ENCODE measurements around the gene TFPT. TPM values are rescaled to one million over a fixed set of nuclear protein-coding genes. Genes with fewer than 3 reads are reported as not detected.

TFPT gene
- total and polyA plus RNA-seq, 7 donors = 11.0 to 38.3 (median 22.9) TPM

DNA sequence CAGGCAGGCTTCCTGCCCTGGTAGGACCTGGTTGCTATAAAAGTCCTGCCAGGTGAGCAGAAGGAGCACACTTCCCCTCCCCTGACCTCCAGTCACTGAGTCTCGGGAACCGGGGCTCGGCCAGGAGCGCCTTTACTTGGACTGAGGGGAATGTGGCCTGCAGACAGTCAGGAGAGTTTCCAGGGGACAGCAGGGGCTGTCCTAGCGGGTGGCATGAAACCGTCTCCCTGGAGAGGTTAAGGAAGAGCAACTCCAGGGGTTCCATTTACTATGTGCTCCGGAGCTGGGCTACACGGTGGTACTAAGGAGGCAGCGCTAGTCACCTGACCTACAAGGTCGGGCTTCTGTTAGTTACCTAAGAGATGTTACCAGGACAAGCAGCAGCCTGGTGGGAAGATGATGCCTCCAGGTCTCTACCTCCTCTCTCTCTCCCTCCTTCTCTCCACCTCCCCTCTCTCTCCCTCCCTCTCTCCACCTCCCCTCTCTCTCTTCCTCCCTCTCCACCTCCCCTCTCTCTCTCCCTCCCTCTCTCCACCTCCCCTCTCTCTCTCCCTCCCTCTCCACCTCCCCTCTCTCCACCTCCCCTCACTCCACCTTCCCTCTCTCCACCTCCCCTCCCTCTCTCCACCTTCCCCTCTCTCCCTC, 18.0 kb upstream of the TFPT start:
- peaks cover 10% of the 10 kb centered on the region for H3K4me1 ChIP-seq
- H3K9me3 ChIP-seq = no peaks in the 10 kb centered on the region
- TF ChIP-seq, protein P1, sequence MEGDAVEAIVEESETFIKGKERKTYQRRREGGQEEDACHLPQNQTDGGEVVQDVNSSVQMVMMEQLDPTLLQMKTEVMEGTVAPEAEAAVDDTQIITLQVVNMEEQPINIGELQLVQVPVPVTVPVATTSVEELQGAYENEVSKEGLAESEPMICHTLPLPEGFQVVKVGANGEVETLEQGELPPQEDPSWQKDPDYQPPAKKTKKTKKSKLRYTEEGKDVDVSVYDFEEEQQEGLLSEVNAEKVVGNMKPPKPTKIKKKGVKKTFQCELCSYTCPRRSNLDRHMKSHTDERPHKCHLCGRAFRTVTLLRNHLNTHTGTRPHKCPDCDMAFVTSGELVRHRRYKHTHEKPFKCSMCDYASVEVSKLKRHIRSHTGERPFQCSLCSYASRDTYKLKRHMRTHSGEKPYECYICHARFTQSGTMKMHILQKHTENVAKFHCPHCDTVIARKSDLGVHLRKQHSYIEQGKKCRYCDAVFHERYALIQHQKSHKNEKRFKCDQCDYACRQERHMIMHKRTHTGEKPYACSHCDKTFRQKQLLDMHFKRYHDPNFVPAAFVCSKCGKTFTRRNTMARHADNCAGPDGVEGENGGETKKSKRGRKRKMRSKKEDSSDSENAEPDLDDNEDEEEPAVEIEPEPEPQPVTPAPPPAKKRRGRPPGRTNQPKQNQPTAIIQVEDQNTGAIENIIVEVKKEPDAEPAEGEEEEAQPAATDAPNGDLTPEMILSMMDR (IDR thresholded peaks at IDR 0.05) = no peak
- H3K27me3 ChIP-seq (ENCODE audit: insufficient read depth in 3 of 3, low read length in 2 of 3) = no peaks in the 10 kb centered on the region
- no peak overlapping the region for H3K4me3 ChIP-seq
- ATAC-seq (no peak), DNase-seq (no peak)
- 75 to 82% (median 76%) methylated on average over 10 of the region's 10 CpGs for WGBS, 3 donors
- peaks cover 2 to 45% of the 10 kb centered on the region in 2 donors for H3K36me3 ChIP-seq (ENCODE audit: insufficient read depth in 1 of 2, low read depth in 1 of 2)
- H3K27ac ChIP-seq = no peak overlapping the region
- intact Hi-C loops (cut with DNase I) = no loop called here

DNA sequence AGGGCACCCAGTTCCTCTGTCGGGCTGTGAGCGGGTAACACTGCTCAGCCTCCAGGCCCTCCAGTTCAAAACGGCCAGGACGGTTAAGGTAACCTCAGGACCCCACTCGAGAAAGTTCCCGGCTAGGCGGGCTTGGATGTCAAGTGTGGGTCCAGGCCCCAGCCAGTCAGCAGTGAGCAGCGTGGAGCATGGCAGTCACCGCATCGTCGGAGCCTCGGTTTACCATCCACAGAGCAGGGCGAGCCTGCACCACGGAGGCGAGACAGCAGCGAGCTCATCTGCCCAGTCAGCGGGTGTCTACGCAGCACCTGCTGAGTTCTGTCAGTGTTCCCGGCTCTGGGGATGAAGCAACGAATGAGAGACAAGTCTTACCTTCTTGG, 14.2 kb upstream of the TFPT start:
- Histone ChIP-seq H3K27me3 (ENCODE audit: insufficient read depth in 3 of 3, low read length in 2 of 3) (no peaks in the 10 kb centered on the region), H3K4me1 (no peaks in the 10 kb centered on the region), H3K4me3 (no peak overlapping the region), H3K27ac (no peak overlapping the region), H3K36me3 (ENCODE audit: insufficient read depth in 1 of 2, low read depth in 1 of 2) (peaks cover 2 to 82% of the 10 kb centered on the region in 2 donors), H3K9me3 (no peaks in the 10 kb centered on the region)
- TF ChIP-seq, protein P1 (IDR thresholded peaks at IDR 0.05) = no peak
- DNase-seq (no peak), ATAC-seq (no peak)
- intact Hi-C loops (cut with DNase I) = no loop called here
- WGBS, 3 donors = 95 to 96% (median 95%) methylated on average over 16 to 20 of the region's 20 CpGs

DNA sequence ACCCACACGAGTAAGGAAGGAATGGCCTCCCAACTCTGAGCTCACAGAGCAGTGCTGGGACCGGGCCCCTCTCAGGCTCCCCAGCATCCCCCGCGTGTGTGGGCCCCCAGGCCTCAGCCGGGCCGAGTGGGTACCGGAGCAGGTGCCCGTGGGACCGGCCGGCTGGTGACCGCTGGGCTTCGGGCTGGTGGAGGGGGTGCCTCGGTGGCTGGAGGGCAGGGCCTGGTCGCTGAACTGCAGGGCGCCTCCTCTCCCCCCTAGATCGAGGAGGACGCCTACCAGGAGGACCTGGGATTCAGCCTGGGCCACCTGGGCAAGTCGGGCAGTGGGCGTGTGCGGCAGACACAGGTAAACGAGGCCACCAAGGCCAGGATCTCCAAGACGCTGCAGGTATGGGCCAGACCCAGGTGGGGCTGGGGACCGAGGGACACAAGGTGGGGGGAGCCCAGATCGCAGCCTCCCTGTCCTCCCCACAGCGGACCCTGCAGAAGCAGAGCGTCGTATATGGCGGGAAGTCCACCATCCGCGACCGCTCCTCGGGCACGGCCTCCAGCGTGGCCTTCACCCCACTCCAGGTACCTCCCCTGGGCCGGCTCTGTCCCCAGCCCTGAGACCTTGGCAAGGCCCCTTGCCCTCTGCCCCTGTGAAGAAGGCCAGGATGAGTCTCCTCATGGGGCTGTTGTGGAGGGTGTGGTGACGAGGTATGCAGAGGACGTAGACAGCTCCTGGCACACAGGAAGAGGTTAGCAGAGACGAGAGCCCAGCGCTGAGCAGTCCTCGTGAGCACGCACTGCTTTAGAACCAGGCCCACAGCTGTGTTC, 13.5 kb upstream of the TFPT start:
- no peak overlapping the region for H3K27ac ChIP-seq
- H3K4me1 ChIP-seq = no peaks in the 10 kb centered on the region
- no peak for ATAC-seq
- H3K27me3 ChIP-seq (ENCODE audit: insufficient read depth in 3 of 3, low read length in 2 of 3) = no peaks in the 10 kb centered on the region
- no peaks in the 10 kb centered on the region for H3K9me3 ChIP-seq
- WGBS, 3 donors = 94 to 96% (median 95%) methylated on average over 39 to 41 of the region's 41 CpGs
- no peak overlapping the region for H3K4me3 ChIP-seq
- peaks cover 2 to 88% of the 10 kb centered on the region in 2 donors for H3K36me3 ChIP-seq (ENCODE audit: insufficient read depth in 1 of 2, low read depth in 1 of 2)
- no peak for DNase-seq
- TF ChIP-seq, protein P1 (IDR thresholded peaks at IDR 0.05) = no peak
- intact Hi-C loops (cut with DNase I) = no loop called here

DNA sequence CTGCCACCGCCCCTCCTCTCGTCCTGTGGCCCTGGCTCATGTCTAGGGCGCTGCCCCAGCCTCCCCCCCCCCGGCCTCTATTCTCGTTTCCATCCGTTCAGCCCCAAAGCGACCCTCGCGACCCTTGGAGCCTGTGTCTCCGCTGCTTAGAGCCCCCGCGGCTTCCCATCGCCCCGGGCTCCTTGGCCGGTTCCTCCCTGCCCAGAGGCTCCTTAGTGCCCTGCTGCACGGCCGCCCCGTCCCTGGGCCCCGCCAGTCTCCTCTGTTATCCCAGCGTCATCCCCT, 12.9 kb upstream of the TFPT start:
- no peak for DNase-seq
- WGBS, 3 donors = 87 to 91% (median 90%) methylated on average over 12 to 20 of the region's 20 CpGs
- H3K9me3 ChIP-seq = no peaks in the 10 kb centered on the region
- peaks cover 2 to 93% of the 10 kb centered on the region in 2 donors for H3K36me3 ChIP-seq (ENCODE audit: insufficient read depth in 1 of 2, low read depth in 1 of 2)
- H3K27me3 ChIP-seq (ENCODE audit: insufficient read depth in 3 of 3, low read length in 2 of 3) = no peaks in the 10 kb centered on the region
- no peak overlapping the region for H3K4me3 ChIP-seq
- no peaks in the 10 kb centered on the region for H3K4me1 ChIP-seq
- no peak for ATAC-seq
- TF ChIP-seq, protein P1 (IDR thresholded peaks at IDR 0.05) = no peak
- intact Hi-C loops (cut with DNase I) = no loop called here
- H3K27ac ChIP-seq = no peak overlapping the region

All from psoas muscle (tissue), 8 donors.